ENCODE data around the gene BMP5.

The BMP5 gene

DNA sequence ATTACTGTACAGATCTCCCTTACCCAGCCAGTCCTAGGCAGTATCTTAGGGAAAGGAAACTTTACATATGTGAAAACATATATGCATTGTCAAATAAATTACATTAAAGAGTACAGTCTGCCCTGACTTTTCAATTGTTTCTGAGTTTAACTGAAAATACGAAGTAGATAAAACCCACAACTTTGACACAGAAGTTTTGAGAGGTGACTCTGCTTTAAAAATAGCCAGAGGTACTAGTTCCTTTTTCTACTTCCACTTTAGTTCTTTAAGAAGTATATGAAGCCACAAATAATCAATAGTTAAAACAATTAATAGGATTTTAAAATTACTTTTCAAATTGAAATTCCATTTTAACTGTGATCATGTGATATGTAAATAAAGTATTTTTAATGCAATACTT, 62.9 kb downstream of the BMP5 start:
- ATAC-seq, result no peak
- TF ChIP-seq ZFP3 (CRISPR knock-in tag; IDR thresholded peaks at IDR 0.05) (no peak), ZFP30 (CRISPR knock-in tag; IDR thresholded peaks at IDR 0.05) (no peak), OSR1 (CRISPR knock-in tag; IDR thresholded peaks at IDR 0.05) (no peak), CSDC2 (CRISPR knock-in tag; IDR thresholded peaks at IDR 0.05) (no peak), BACH2 (CRISPR knock-in tag; IDR thresholded peaks at IDR 0.05; ENCODE audit: borderline replicate concordance) (no peak), SNAI2 (CRISPR knock-in tag; IDR thresholded peaks at IDR 0.05) (no peak), TOX (CRISPR knock-in tag; IDR thresholded peaks at IDR 0.05; ENCODE audit: borderline replicate concordance) (no peak), ZNF8 (CRISPR knock-in tag; IDR thresholded peaks at IDR 0.05) (no peak), ZNF70 (CRISPR knock-in tag; IDR thresholded peaks at IDR 0.05) (no peak), PPARA (CRISPR knock-in tag; IDR thresholded peaks at IDR 0.05; ENCODE audit: borderline replicate concordance) (no peak), ISL1 (CRISPR knock-in tag; IDR thresholded peaks at IDR 0.05) (no peak), ARNTL (CRISPR knock-in tag; IDR thresholded peaks at IDR 0.05; ENCODE audit: borderline replicate concordance, low read depth) (no peak), TCF4 (CRISPR knock-in tag; IDR thresholded peaks at IDR 0.05; ENCODE audit: borderline replicate concordance) (no peak), RARB (CRISPR knock-in tag; IDR thresholded peaks at IDR 0.05) (no peak), ZNF565 (CRISPR knock-in tag; conservative IDR thresholded peaks at IDR 0.05; ENCODE audit: low read depth) (no peak)
- TF ChIP-seq, protein P1, sequence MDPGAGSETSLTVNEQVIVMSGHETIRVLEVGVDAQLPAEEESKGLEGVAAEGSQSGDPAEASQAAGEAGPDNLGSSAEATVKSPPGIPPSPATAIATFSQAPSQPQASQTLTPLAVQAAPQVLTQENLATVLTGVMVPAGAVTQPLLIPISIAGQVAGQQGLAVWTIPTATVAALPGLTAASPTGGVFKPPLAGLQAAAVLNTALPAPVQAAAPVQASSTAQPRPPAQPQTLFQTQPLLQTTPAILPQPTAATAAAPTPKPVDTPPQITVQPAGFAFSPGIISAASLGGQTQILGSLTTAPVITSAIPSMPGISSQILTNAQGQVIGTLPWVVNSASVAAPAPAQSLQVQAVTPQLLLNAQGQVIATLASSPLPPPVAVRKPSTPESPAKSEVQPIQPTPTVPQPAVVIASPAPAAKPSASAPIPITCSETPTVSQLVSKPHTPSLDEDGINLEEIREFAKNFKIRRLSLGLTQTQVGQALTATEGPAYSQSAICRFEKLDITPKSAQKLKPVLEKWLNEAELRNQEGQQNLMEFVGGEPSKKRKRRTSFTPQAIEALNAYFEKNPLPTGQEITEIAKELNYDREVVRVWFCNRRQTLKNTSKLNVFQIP (CRISPR knock-in tag; IDR thresholded peaks at IDR 0.05; ENCODE audit: borderline replicate concordance, low read depth), result no peak
- TF ChIP-seq, protein P2, sequence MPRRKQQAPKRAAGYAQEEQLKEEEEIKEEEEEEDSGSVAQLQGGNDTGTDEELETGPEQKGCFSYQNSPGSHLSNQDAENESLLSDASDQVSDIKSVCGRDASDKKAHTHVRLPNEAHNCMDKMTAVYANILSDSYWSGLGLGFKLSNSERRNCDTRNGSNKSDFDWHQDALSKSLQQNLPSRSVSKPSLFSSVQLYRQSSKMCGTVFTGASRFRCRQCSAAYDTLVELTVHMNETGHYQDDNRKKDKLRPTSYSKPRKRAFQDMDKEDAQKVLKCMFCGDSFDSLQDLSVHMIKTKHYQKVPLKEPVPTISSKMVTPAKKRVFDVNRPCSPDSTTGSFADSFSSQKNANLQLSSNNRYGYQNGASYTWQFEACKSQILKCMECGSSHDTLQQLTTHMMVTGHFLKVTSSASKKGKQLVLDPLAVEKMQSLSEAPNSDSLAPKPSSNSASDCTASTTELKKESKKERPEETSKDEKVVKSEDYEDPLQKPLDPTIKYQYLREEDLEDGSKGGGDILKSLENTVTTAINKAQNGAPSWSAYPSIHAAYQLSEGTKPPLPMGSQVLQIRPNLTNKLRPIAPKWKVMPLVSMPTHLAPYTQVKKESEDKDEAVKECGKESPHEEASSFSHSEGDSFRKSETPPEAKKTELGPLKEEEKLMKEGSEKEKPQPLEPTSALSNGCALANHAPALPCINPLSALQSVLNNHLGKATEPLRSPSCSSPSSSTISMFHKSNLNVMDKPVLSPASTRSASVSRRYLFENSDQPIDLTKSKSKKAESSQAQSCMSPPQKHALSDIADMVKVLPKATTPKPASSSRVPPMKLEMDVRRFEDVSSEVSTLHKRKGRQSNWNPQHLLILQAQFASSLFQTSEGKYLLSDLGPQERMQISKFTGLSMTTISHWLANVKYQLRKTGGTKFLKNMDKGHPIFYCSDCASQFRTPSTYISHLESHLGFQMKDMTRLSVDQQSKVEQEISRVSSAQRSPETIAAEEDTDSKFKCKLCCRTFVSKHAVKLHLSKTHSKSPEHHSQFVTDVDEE (CRISPR knock-in tag; IDR thresholded peaks at IDR 0.05), result no peak
- TF ChIP-seq, protein P3, sequence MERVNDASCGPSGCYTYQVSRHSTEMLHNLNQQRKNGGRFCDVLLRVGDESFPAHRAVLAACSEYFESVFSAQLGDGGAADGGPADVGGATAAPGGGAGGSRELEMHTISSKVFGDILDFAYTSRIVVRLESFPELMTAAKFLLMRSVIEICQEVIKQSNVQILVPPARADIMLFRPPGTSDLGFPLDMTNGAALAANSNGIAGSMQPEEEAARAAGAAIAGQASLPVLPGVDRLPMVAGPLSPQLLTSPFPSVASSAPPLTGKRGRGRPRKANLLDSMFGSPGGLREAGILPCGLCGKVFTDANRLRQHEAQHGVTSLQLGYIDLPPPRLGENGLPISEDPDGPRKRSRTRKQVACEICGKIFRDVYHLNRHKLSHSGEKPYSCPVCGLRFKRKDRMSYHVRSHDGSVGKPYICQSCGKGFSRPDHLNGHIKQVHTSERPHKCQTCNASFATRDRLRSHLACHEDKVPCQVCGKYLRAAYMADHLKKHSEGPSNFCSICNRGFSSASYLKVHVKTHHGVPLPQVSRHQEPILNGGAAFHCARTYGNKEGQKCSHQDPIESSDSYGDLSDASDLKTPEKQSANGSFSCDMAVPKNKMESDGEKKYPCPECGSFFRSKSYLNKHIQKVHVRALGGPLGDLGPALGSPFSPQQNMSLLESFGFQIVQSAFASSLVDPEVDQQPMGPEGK (CRISPR knock-in tag; IDR thresholded peaks at IDR 0.05; ENCODE audit: borderline replicate concordance), result no peak
- TF ChIP-seq, protein P4, sequence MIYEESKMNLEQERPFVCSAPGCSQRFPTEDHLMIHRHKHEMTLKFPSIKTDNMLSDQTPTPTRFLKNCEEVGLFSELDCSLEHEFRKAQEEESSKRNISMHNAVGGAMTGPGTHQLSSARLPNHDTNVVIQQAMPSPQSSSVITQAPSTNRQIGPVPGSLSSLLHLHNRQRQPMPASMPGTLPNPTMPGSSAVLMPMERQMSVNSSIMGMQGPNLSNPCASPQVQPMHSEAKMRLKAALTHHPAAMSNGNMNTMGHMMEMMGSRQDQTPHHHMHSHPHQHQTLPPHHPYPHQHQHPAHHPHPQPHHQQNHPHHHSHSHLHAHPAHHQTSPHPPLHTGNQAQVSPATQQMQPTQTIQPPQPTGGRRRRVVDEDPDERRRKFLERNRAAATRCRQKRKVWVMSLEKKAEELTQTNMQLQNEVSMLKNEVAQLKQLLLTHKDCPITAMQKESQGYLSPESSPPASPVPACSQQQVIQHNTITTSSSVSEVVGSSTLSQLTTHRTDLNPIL (CRISPR knock-in tag; IDR thresholded peaks at IDR 0.05; ENCODE audit: low read depth), result no peak

DNA sequence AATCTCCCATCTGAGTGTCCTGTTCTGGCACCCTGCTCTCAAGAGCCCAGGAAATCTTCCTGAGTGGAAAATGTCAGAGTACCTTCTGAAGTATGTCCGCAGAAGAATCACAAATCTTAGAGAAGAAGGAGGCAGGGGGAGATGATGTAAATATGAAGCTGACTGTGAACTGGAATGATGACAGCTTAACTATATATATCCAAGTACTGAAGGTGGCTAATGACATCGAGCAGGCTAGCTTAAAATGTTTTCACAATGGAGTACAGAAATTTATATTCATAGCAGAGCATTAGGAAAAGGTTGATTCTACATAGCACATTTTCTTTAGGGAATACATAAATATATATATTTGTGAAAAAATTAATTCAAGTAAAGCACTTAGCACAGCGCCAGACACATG, 64.3 kb downstream of the BMP5 start:
- TF ChIP-seq ISL1 (CRISPR knock-in tag; IDR thresholded peaks at IDR 0.05) (no peak), ZNF8 (CRISPR knock-in tag; IDR thresholded peaks at IDR 0.05) (no peak), ARNTL (CRISPR knock-in tag; IDR thresholded peaks at IDR 0.05; ENCODE audit: borderline replicate concordance, low read depth) (no peak), ZFP30 (CRISPR knock-in tag; IDR thresholded peaks at IDR 0.05) (no peak), SNAI2 (CRISPR knock-in tag; IDR thresholded peaks at IDR 0.05) (no peak), ZNF70 (CRISPR knock-in tag; IDR thresholded peaks at IDR 0.05) (no peak), BACH2 (CRISPR knock-in tag; IDR thresholded peaks at IDR 0.05; ENCODE audit: borderline replicate concordance) (no peak), RARB (CRISPR knock-in tag; IDR thresholded peaks at IDR 0.05) (no peak)
- TF ChIP-seq, protein P2 (CRISPR knock-in tag; IDR thresholded peaks at IDR 0.05), result no peak
- no peak for ATAC-seq

DNA sequence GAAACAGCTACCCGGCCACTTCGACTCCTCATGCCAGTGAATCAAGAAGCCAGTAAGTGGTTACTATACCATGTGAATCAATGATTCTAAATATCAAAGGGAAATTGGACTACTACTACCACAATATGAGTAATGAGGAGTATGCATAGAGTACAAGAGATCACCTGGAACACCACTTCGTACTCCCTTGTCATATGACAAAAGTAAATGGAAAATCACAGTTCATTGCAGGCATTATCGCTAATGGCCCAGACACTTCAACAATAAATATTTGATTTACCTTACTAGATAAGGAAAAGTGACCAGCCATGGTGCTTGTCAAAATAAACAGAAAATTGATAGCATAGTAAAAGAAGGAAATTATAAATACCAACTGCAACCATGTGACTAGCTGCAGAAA, 73.1 kb downstream of the BMP5 start:
- ATAC-seq, result no peak
- TF ChIP-seq ISL1 (CRISPR knock-in tag; IDR thresholded peaks at IDR 0.05) (no peak), SNAI2 (CRISPR knock-in tag; IDR thresholded peaks at IDR 0.05) (no peak), ZNF70 (CRISPR knock-in tag; IDR thresholded peaks at IDR 0.05) (no peak), RARB (CRISPR knock-in tag; IDR thresholded peaks at IDR 0.05) (no peak), BACH2 (CRISPR knock-in tag; IDR thresholded peaks at IDR 0.05; ENCODE audit: borderline replicate concordance) (no peak), ZFP3 (CRISPR knock-in tag; IDR thresholded peaks at IDR 0.05) (no peak), GLIS3 (CRISPR knock-in tag; IDR thresholded peaks at IDR 0.05) (no peak), ZNF8 (CRISPR knock-in tag; IDR thresholded peaks at IDR 0.05) (no peak), OSR1 (CRISPR knock-in tag; IDR thresholded peaks at IDR 0.05) (no peak), ZC3H10 (CRISPR knock-in tag; IDR thresholded peaks at IDR 0.05) (no peak)
- TF ChIP-seq, protein P5, sequence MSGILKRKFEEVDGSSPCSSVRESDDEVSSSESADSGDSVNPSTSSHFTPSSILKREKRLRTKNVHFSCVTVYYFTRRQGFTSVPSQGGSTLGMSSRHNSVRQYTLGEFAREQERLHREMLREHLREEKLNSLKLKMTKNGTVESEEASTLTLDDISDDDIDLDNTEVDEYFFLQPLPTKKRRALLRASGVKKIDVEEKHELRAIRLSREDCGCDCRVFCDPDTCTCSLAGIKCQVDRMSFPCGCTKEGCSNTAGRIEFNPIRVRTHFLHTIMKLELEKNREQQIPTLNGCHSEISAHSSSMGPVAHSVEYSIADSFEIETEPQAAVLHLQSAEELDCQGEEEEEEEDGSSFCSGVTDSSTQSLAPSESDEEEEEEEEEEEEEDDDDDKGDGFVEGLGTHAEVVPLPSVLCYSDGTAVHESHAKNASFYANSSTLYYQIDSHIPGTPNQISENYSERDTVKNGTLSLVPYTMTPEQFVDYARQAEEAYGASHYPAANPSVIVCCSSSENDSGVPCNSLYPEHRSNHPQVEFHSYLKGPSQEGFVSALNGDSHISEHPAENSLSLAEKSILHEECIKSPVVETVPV (CRISPR knock-in tag; IDR thresholded peaks at IDR 0.05), result no peak
- TF ChIP-seq, protein P2 (CRISPR knock-in tag; IDR thresholded peaks at IDR 0.05), result no peak

Data from SK-N-SH treated with all-trans-retinoic acid at 6 μM for 48 hours (cell line).